ENCODE data around the gene RERE. TPM values are rescaled to one million over a fixed set of nuclear protein-coding genes. Genes with fewer than 3 reads are reported as not detected.

RERE gene
- total RNA-seq, 1 experiment from 2014 or later: 217 TPM

GRCh38 chr1:8314346-8315280, 502.8 kb downstream of the RERE start:
- peak; percentile 50; the same call in 1 of the 2 replicates for TF ChIP-seq POLR2AphosphoS5 (IDR thresholded peaks at IDR 0.05; ENCODE audit: low read depth, low read length)
- no peak for TF ChIP-seq TCF7L2 (IDR thresholded peaks at IDR 0.05; ENCODE audit: low read depth, low read length)
- 0 out of 4 replicates have a peak, but pooled peaks of 1 of the 2 experiments have one; percentile 45 for TF ChIP-seq REST (IDR thresholded peaks at IDR 0.05; ENCODE audit: insufficient read depth in 1 of 2, low read depth in 2 of 2, low read length in 1 of 2)
- no peak for TF ChIP-seq SIN3A (IDR thresholded peaks at IDR 0.05; ENCODE audit: borderline replicate concordance, insufficient read depth, low read depth, low read length)
- peak; percentile 91 for TF ChIP-seq CTCF (IDR thresholded peaks at IDR 0.05)
- POLR2A ChIA-PET: interaction anchor here (0.5 to 1.2 kb wide), 7 partner anchors 56 to 298 kb away, joined by 3 to 9 read pairs (median 3); no protein-coding TSS in a partner anchor
- in situ Hi-C loops (cut with HindIII; ENCODE audit: low pct_unique_long_range_greater_than_20kb, low sequenced_read_pairs) (loop anchor here (25.0 kb wide), 1 partner anchor 227 kb away; no protein-coding TSS in a partner anchor), intact Hi-C loops (cut with micrococcal nuclease; ENCODE audit: unreplicated experiment) (loop anchor here (2.0 to 10.0 kb wide), 6 partner anchors 112 to 340 kb away; partner anchors contain the start of gene ERRFI1)
- no TSS peak for BruUV-seq (replicated peaks)
- Histone ChIP-seq H3K27ac (ENCODE audit: low read length) (peak overlapping the region; percentile 98), H3K36me3 (ENCODE audit: control insufficient read depth, insufficient read depth, low read length) (no peaks in the 10 kb centered on the region), H3K9me3 (ENCODE audit: control insufficient read depth, insufficient read depth, low read depth, low read length) (peaks cover 6% of the 10 kb centered on the region; the same call in 1 of the 2 replicates), H3K27me3 (ENCODE audit: control insufficient read depth, insufficient read depth, low read length) (no peaks in the 10 kb centered on the region), H3K4me1 (ENCODE audit: control insufficient read depth, insufficient read depth, low read length) (peaks cover 60% of the 10 kb centered on the region), H3K4me3 (ENCODE audit: low read depth in 2 of 2, low read length in 2 of 2) (no peak overlapping the region)
- CTCF ChIA-PET: interaction anchor here (0.6 to 1.5 kb wide), 18 partner anchors 33 to 629 kb away, joined by 3 to 8 read pairs (median 3); no protein-coding TSS in a partner anchor
- peak; percentile 79 for DNase-seq (ENCODE audit: low read depth, low spot score)
- ATAC-seq: peak; percentile 85

- intact Hi-C loops (cut with micrococcal nuclease; ENCODE audit: unreplicated experiment) (loop anchor here (5.0 to 10.0 kb wide), 3 partner anchors 111 to 218 kb away; no protein-coding TSS in a partner anchor), in situ Hi-C loops (cut with HindIII; ENCODE audit: low pct_unique_long_range_greater_than_20kb, low sequenced_read_pairs) (loop anchor here (25.0 kb wide), 1 partner anchor 226 kb away; no protein-coding TSS in a partner anchor)
- no TSS peak for BruUV-seq (replicated peaks)
- Histone ChIP-seq H3K27ac (ENCODE audit: low read length) (peak overlapping the region; percentile 98), H3K36me3 (ENCODE audit: control insufficient read depth, insufficient read depth, low read length) (no peaks in the 10 kb centered on the region), H3K4me1 (ENCODE audit: control insufficient read depth, insufficient read depth, low read length) (peaks cover 54% of the 10 kb centered on the region), H3K4me3 (ENCODE audit: low read depth in 2 of 2, low read length in 2 of 2) (no peak overlapping the region), H3K9me3 (ENCODE audit: control insufficient read depth, insufficient read depth, low read depth, low read length) (peaks cover 6% of the 10 kb centered on the region; the same call in 1 of the 2 replicates), H3K27me3 (ENCODE audit: control insufficient read depth, insufficient read depth, low read length) (no peaks in the 10 kb centered on the region)
- ATAC-seq (no peak), DNase-seq (ENCODE audit: low read depth, low spot score) (no peak)
- CTCF ChIA-PET: interaction anchor here (0.6 kb wide), 2 partner anchors 181 to 285 kb away, joined by 3 to 4 read pairs; no protein-coding TSS in a partner anchor
- no peak for TF ChIP-seq TCF7L2 (IDR thresholded peaks at IDR 0.05; ENCODE audit: low read depth, low read length)
- TF ChIP-seq SIN3A (IDR thresholded peaks at IDR 0.05; ENCODE audit: borderline replicate concordance, insufficient read depth, low read depth, low read length): no peak
- no peak for TF ChIP-seq REST (IDR thresholded peaks at IDR 0.05; ENCODE audit: insufficient read depth in 1 of 2, low read depth in 2 of 2, low read length in 1 of 2)
- TF ChIP-seq POLR2AphosphoS5 (IDR thresholded peaks at IDR 0.05; ENCODE audit: low read depth, low read length): no peak
- POLR2A ChIA-PET: interaction anchor here (0.6 kb wide), 1 partner anchor 103 kb away, joined by 6 read pairs; no protein-coding TSS in a partner anchor
Observed at GRCh38 chr1:8313231-8313630, 504.2 kb downstream of the RERE start.

Data from Panc1 (cell line).